SH-SY5Y (cell line): ENCODE results near the gene TRABD2B.

Source experiments
- GATA2 ChIP-seq: IDR thresholded peaks from 2 replicates; pipeline ENCODE4 v1.6.1; 2011; ENCODE audit warnings: mild to moderate bottlenecking, low read depth, low read length
- GATA3 ChIP-seq: IDR thresholded peaks from 2 replicates; pipeline ENCODE4 v1.6.1; 2011; ENCODE audit warnings: low read depth, mild to moderate bottlenecking, low read length, moderate library complexity

- TF ChIP-seq GATA3 (no peak), GATA2 (no peak)
Measured at GRCh38 chr1:47779613-47780012, 217.6 kb downstream of the TRABD2B start.
